SK-N-SH (cell line): ENCODE data around the gene CACNA2D3. TPM values are rescaled to one million over a fixed set of nuclear protein-coding genes. Genes with fewer than 3 reads are reported as not detected.

ENCODE experiments used
- CTCF ChIA-PET: fragments of 300-600, 350-600 bp; formaldehyde crosslinking; extraction: SDS; loops from one replicate; lab custom pipeline; 2021; lab: Yijun Ruan, JAX
- POLR2A ChIA-PET: fragments of 350-600 bp; sonication (Branson Sonifier 250); formaldehyde crosslinking; extraction: SDS; loops from one replicate; lab custom pipeline; 2020; ENCODE audit warnings: antibody characterized with exemption, inconsistent platforms; lab: Yijun Ruan, JAX
- DNase-seq: peaks from one replicate; pipeline ENCODE4 v3.0.0; 2012
- H2AFZ ChIP-seq: fragments of 200-600 bp; sonication (generic); 2 replicates; pipeline ENCODE4 v1.8.1; 2016; ENCODE audit warnings: antibody characterized with exemption, mild to moderate bottlenecking, low read depth
- H3F3A ChIP-seq: fragments of 200-600 bp; sonication (generic); replicated peaks from 2 replicates; pipeline ENCODE3; 2016; ENCODE audit warnings: antibody characterized with exemption, mild to moderate bottlenecking; ENCODE audit not compliant: insufficient read depth
- H3K27ac ChIP-seq, 2 experiments: fragments of 200-500 bp in 1 of 2; fragments of 200-600 bp in 1 of 2; sonication (Bioruptor generic) in 1 of 2; sonication (generic), shearing (Covaris generic) in 1 of 2; 2 replicates each; pipeline versions ENCODE4 v1.5.1 to v1.6.1; 2014 to 2016; ENCODE audit warnings: low read depth in 2 of 2, inconsistent platforms in 1 of 2, low read length in 1 of 2, mild to moderate bottlenecking in 1 of 2, mixed read lengths in 1 of 2
- H3K27me3 ChIP-seq: fragments of 200-600 bp; sonication (generic), shearing (Covaris generic); 2 replicates; pipeline ENCODE4 v1.6.1; 2016; ENCODE audit warnings: mixed run types; ENCODE audit not compliant: insufficient read depth
- H3K36me3 ChIP-seq, 2 experiments: fragments of 200-500 bp in 1 of 2; fragments of 200-600 bp in 1 of 2; sonication (Bioruptor generic) in 1 of 2; sonication (generic) in 1 of 2; replicated peaks in 1 of 2; 2 replicates each; pipeline versions ENCODE3 to v1.5.1; 2014 to 2016; ENCODE audit warnings: low read length in 1 of 2, mild to moderate bottlenecking in 1 of 2; ENCODE audit not compliant: insufficient read depth in 2 of 2, control insufficient read depth in 1 of 2
- H3K4me1 ChIP-seq, 2 experiments: fragments of 200-500 bp in 1 of 2; fragments of 200-600 bp in 1 of 2; sonication (Bioruptor generic) in 1 of 2; sonication (generic), shearing (Covaris generic) in 1 of 2; 2 replicates each; pipeline versions ENCODE4 v1.5.1 to v1.6.1; 2014 to 2016; ENCODE audit warnings: low read depth in 1 of 2, low read length in 1 of 2, mixed run types in 1 of 2; ENCODE audit not compliant: insufficient read depth in 2 of 2, control insufficient read depth in 1 of 2
- H3K4me2 ChIP-seq: fragments of 200-600 bp; sonication (generic), shearing (Covaris generic); 2 replicates; pipeline ENCODE4 v1.6.1; 2017; ENCODE audit warnings: mixed run types
- H3K4me3 ChIP-seq, 2 experiments: fragments of 200-500 bp in 1 of 2; fragments of 200-600 bp in 1 of 2; sonication (Bioruptor generic) in 1 of 2; sonication (generic), shearing (Covaris generic) in 1 of 2; 2 replicates each; pipeline versions ENCODE4 v1.5.1 to v1.8.1; 2014 to 2016; ENCODE audit warnings: low read depth in 2 of 2, inconsistent platforms in 1 of 2, low read length in 1 of 2, mild to moderate bottlenecking in 1 of 2, mixed read lengths in 1 of 2, moderate library complexity in 1 of 2
- H3K79me2 ChIP-seq: fragments of 200-600 bp; sonication (generic); 2 replicates; pipeline ENCODE4 v1.8.1; 2017; ENCODE audit warnings: mild to moderate bottlenecking; ENCODE audit not compliant: insufficient read depth
- H3K9ac ChIP-seq: fragments of 200-600 bp; sonication (generic); 2 replicates; pipeline ENCODE4 v1.6.1; 2017; ENCODE audit warnings: mixed run types
- H3K9me2 ChIP-seq: fragments of 200-600 bp; sonication (generic); 2 replicates; pipeline ENCODE4 v1.6.1; 2017; ENCODE audit warnings: mixed run types
- H3K9me3 ChIP-seq: fragments of 200-600 bp; sonication (generic); 2 replicates; pipeline ENCODE4 v1.6.1; 2017; ENCODE audit warnings: mixed run types, mild to moderate bottlenecking, moderate library complexity
- H4K20me1 ChIP-seq: fragments of 200-600 bp; sonication (generic); 2 replicates; pipeline ENCODE4 v1.6.1; 2017; ENCODE audit warnings: mild to moderate bottlenecking, mixed run types; ENCODE audit not compliant: insufficient read depth
- ELF1 ChIP-seq: IDR thresholded peaks from 2 replicates; pipeline ENCODE4 v1.4.0; 2012
- FOXJ3 ChIP-seq: sonication (generic); formaldehyde crosslinking; IDR thresholded peaks from 2 replicates; pipeline ENCODE4 v1.5.1; 2020; ENCODE audit warnings: mild to moderate bottlenecking, missing genetic modification reagents
- FOXM1 ChIP-seq: IDR thresholded peaks from 2 replicates; pipeline ENCODE4 v1.4.0; 2012; ENCODE audit warnings: low read depth, mild to moderate bottlenecking
- NFIC ChIP-seq: IDR thresholded peaks from 2 replicates; pipeline ENCODE4 v1.4.0; 2012; ENCODE audit warnings: borderline replicate concordance
- NRF1 ChIP-seq: IDR thresholded peaks from 2 replicates; pipeline ENCODE4 v1.6.1; 2012; ENCODE audit warnings: low read depth, mild to moderate bottlenecking, low read length
- POLR2AphosphoS5 ChIP-seq: IDR thresholded peaks from 2 replicates; pipeline ENCODE4 v1.6.1; 2012; ENCODE audit warnings: low read depth, low read length
- SIN3A ChIP-seq: IDR thresholded peaks from 2 replicates; pipeline ENCODE4 v1.6.1; 2012; ENCODE audit warnings: low read depth, mild to moderate bottlenecking, low read length, moderate library complexity, borderline replicate concordance
- SMC3 ChIP-seq: IDR thresholded peaks from 2 replicates; pipeline ENCODE4 v1.6.1; 2012; ENCODE audit warnings: low read depth, low read length, improper control_type of control experiment
- TAF1 ChIP-seq: IDR thresholded peaks from 2 replicates; pipeline ENCODE4 v1.6.1; 2012; ENCODE audit warnings: low read depth, mild to moderate bottlenecking, low read length, moderate library complexity, borderline replicate concordance
- TEAD4 ChIP-seq: IDR thresholded peaks from 2 replicates; pipeline ENCODE4 v1.4.0; 2012; ENCODE audit warnings: mild to moderate bottlenecking, borderline replicate concordance; ENCODE audit not compliant: insufficient read depth
- WGBS: methylation state at CpG from one replicate; pipeline ENCODE4 v1.1.6; 2017; ENCODE audit warnings: low lambda C conversion rate; 5-methylcytosine and 5-hydroxymethylcytosine counted together
- polyA plus RNA-seq, 3 experiments: library from polyadenylated mRNA; depleted of rRNA; stranded (reverse); fragments of >200 nt; gene quantifications; 2 replicates each; pipeline ENCODE4 v1.2.3, GENCODE V29; 2012
- TF ChIP-seq, protein P1 (sequence below): fragments of 150-350 bp; IDR thresholded peaks from 2 replicates; pipeline ENCODE4 v1.6.1; 2017; ENCODE audit warnings: antibody characterized with exemption, low read length, low read depth, borderline replicate concordance
- TF ChIP-seq, protein P2 (sequence below): fragments of 200-600 bp; sonication (generic); IDR thresholded peaks from 2 replicates; pipeline ENCODE4 v1.6.1; 2017; ENCODE audit warnings: antibody characterized with exemption, mild to moderate bottlenecking, moderate library complexity

CACNA2D3 gene
- polyA plus RNA-seq, 1 of the 3 experiments (the other 2 are of a cell fraction) = 0.15 TPM

DNA sequence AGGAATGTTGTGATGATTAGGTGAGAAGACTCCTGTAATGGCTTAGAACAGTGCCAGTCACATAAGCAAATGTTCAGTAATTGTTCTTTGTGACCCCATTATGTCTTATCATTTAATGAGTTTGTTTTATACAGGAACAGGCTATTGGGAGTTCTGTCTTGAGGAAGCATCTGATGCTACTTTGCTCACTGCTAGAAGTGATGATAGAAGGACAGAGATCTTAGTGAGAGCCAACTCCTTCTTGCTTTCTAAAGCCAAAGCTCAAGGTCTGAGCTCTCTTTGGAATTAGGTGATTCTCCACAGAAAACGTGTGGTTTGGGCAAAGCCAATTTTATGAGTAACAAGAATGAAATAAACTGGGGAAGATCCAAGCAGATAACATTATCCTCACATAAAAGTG is 590.7 kb downstream of the CACNA2D3 start:
- no peaks in the 10 kb centered on the region for H3K36me3 ChIP-seq
- H3K4me3 ChIP-seq = no peak overlapping the region
- H2AFZ ChIP-seq = no peak overlapping the region
- no peak overlapping the region for H3K27ac ChIP-seq
- no peaks in the 10 kb centered on the region for H3K79me2 ChIP-seq
- CTCF ChIA-PET = no interaction called here
- H3K9me2 ChIP-seq = no peaks in the 10 kb centered on the region
- POLR2A ChIA-PET = no interaction called here
- DNase-seq = no peak
- no peak overlapping the region for H3K9ac ChIP-seq
- H3K27me3 ChIP-seq = no peaks in the 10 kb centered on the region
- H3K9me3 ChIP-seq = 0 out of 2 replicates have a peak, but pooled peaks cover 2% of the 10 kb centered on the region
- WGBS = 6% methylated on average over 1 of the region's 1 CpG
- TF ChIP-seq, protein P1, sequence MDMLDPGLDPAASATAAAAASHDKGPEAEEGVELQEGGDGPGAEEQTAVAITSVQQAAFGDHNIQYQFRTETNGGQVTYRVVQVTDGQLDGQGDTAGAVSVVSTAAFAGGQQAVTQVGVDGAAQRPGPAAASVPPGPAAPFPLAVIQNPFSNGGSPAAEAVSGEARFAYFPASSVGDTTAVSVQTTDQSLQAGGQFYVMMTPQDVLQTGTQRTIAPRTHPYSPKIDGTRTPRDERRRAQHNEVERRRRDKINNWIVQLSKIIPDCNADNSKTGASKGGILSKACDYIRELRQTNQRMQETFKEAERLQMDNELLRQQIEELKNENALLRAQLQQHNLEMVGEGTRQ = no peak
- TF ChIP-seq ELF1 (no peak), POLR2AphosphoS5 (no peak), NFIC (no peak)
- no peak overlapping the region for H3K4me2 ChIP-seq
- no peaks in the 10 kb centered on the region for H3F3A ChIP-seq
- H3K4me1 ChIP-seq = no peaks in the 10 kb centered on the region
- H4K20me1 ChIP-seq = no peaks in the 10 kb centered on the region

DNA sequence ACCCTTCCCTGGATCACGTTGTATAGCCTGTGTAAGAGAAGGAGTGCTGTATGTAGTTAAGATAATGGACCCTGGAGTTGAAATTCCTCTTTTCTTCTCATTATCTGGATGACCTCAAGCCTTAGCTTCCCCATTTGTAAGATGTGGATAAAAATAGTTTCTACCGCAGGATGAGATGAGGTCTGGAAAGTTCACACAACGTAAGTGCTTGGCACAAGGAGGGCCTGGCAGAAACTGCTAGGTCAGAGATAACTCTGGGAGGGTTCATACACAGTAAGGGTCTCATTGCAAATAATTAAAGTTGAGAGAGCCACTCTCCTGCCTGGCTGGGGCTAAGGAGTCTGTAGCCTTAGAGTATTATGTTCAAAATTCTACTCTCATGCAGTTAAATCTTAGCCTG is 591.1 kb downstream of the CACNA2D3 start:
- Histone ChIP-seq H3K9me3 (0 out of 2 replicates have a peak, but pooled peaks cover 3% of the 10 kb centered on the region), H3K9me2 (no peaks in the 10 kb centered on the region), H3K4me3 (no peak overlapping the region), H3K4me1 (no peaks in the 10 kb centered on the region), H3F3A (no peaks in the 10 kb centered on the region), H3K79me2 (no peaks in the 10 kb centered on the region), H3K27ac (no peak overlapping the region), H2AFZ (no peak overlapping the region), H3K36me3 (no peaks in the 10 kb centered on the region), H4K20me1 (no peaks in the 10 kb centered on the region), H3K9ac (no peak overlapping the region), H3K4me2 (no peak overlapping the region), H3K27me3 (no peaks in the 10 kb centered on the region)
- 38% methylated on average over 3 of the region's 3 CpGs for WGBS
- DNase-seq = no peak
- ChIA-PET POLR2A (no interaction called here), CTCF (interaction anchor here (0.7 kb wide), 1 partner anchor 1845 kb away, joined by 3 read pairs; no protein-coding TSS in a partner anchor)
- no peak for TF ChIP-seq SMC3

DNA sequence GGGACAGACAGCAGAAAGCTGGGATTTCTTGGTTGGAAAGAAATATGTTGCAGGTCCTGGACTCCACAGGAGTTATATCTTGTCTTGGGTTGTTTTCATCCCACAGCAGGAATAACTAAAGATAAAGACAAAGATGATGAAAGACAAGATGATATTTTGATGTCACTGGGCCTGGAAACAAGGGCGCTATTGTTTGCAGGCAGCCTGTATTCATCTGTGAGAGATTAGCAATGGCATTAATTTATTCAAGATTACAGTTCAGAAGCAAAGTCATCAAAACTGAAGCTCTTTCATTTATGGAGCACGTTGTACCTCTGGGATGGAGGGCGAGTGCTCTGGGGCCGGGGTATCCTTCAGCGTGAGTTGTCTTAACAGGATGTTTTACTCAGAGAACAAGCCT is 591.7 kb downstream of the CACNA2D3 start:
- TF ChIP-seq TAF1 (no peak), TEAD4 (no peak), NRF1 (no peak), SIN3A (no peak), FOXJ3 (CRISPR knock-in tag) (no peak), FOXM1 (no peak)
- TF ChIP-seq, protein P2, sequence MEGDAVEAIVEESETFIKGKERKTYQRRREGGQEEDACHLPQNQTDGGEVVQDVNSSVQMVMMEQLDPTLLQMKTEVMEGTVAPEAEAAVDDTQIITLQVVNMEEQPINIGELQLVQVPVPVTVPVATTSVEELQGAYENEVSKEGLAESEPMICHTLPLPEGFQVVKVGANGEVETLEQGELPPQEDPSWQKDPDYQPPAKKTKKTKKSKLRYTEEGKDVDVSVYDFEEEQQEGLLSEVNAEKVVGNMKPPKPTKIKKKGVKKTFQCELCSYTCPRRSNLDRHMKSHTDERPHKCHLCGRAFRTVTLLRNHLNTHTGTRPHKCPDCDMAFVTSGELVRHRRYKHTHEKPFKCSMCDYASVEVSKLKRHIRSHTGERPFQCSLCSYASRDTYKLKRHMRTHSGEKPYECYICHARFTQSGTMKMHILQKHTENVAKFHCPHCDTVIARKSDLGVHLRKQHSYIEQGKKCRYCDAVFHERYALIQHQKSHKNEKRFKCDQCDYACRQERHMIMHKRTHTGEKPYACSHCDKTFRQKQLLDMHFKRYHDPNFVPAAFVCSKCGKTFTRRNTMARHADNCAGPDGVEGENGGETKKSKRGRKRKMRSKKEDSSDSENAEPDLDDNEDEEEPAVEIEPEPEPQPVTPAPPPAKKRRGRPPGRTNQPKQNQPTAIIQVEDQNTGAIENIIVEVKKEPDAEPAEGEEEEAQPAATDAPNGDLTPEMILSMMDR = no peak
- H3K27me3 ChIP-seq = no peaks in the 10 kb centered on the region
- H3K79me2 ChIP-seq = no peaks in the 10 kb centered on the region
- no peak overlapping the region for H3K4me2 ChIP-seq
- no peaks in the 10 kb centered on the region for H3K4me1 ChIP-seq
- POLR2A ChIA-PET = no interaction called here
- no peaks in the 10 kb centered on the region for H3K9me2 ChIP-seq
- H3K9me3 ChIP-seq = 0 out of 2 replicates have a peak, but pooled peaks cover 3% of the 10 kb centered on the region
- H3K9ac ChIP-seq = no peak overlapping the region
- H4K20me1 ChIP-seq = no peaks in the 10 kb centered on the region
- no peak for DNase-seq
- no peak overlapping the region for H2AFZ ChIP-seq
- H3K36me3 ChIP-seq = no peaks in the 10 kb centered on the region
- no peak overlapping the region for H3K27ac ChIP-seq
- 34% methylated on average over 5 of the region's 5 CpGs for WGBS
- CTCF ChIA-PET = interaction anchor here (0.7 to 1.0 kb wide), 2 partner anchors 9 to 1844 kb away, joined by 3 read pairs; no protein-coding TSS in a partner anchor
- no peaks in the 10 kb centered on the region for H3F3A ChIP-seq
- H3K4me3 ChIP-seq = no peak overlapping the region
